Gastroesophageal sphincter (tissue), 3 donors: ENCODE data around the gene CEP78.

Experiments used
- EP300 ChIP-seq: sonication (generic); formaldehyde crosslinking; IDR thresholded peaks from one replicate; pipeline ENCODE4 v1.6.1; 2017; ENCODE audit warnings: antibody characterized with exemption, mild to moderate bottlenecking
- POLR2A ChIP-seq, 2 donors: fragments of 450-650 bp; IDR thresholded peaks; one replicate each; pipeline ENCODE4 v1.6.1; 2017; ENCODE audit warnings: antibody characterized with exemption in 2 of 2, mild to moderate bottlenecking in 2 of 2, moderate library complexity in 1 of 2
- POLR2AphosphoS5 ChIP-seq: sonication (generic); formaldehyde crosslinking; IDR thresholded peaks from one replicate; pipeline ENCODE4 v1.6.1; 2017; ENCODE audit warnings: antibody characterized with exemption
- TF ChIP-seq, protein P1 (sequence below), 4 experiments: fragments of 200-600 bp in 2 of 4; fragments of 450-650 bp in 2 of 4; sonication (generic) in 1 of 4; IDR thresholded peaks; one replicate each; pipeline ENCODE4 v1.5.1; 2017 to 2019; ENCODE audit warnings: antibody characterized with exemption in 4 of 4, mild to moderate bottlenecking in 2 of 4, moderate library complexity in 2 of 4

DNA sequence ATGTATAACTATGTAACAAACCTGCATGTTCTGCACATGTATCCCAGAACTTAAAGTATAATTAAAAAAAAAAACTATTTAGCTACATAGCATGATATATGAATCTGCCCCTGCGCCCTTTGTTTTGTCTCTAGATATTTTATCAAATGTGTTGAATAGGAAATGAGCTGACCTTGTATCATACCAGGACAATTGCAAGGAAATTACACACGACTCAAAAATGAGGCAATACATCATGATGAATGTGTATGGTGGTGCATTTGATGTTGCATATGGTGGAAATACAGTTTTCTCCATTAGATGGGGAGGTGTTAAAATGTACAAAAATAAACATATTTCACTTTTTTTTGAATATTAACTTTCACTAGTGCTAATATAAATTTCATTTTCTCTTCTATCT, 28.6 kb upstream of the CEP78 start:
- TF ChIP-seq POLR2AphosphoS5 (no peak), POLR2A (IDR thresholded peaks at IDR 0.05) (no peak), EP300 (no peak)
- TF ChIP-seq, protein P1, sequence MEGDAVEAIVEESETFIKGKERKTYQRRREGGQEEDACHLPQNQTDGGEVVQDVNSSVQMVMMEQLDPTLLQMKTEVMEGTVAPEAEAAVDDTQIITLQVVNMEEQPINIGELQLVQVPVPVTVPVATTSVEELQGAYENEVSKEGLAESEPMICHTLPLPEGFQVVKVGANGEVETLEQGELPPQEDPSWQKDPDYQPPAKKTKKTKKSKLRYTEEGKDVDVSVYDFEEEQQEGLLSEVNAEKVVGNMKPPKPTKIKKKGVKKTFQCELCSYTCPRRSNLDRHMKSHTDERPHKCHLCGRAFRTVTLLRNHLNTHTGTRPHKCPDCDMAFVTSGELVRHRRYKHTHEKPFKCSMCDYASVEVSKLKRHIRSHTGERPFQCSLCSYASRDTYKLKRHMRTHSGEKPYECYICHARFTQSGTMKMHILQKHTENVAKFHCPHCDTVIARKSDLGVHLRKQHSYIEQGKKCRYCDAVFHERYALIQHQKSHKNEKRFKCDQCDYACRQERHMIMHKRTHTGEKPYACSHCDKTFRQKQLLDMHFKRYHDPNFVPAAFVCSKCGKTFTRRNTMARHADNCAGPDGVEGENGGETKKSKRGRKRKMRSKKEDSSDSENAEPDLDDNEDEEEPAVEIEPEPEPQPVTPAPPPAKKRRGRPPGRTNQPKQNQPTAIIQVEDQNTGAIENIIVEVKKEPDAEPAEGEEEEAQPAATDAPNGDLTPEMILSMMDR (IDR thresholded peaks at IDR 0.05): no peak
